Neural cell (in vitro differentiated cells): ENCODE results near the gene GPC5. TPM values are rescaled to one million over a fixed set of nuclear protein-coding genes. Genes with fewer than 3 reads are reported as not detected.

Experiments used
- H2AFZ ChIP-seq: fragments of 200-600, 300-800 bp; sonication (generic), shearing (Covaris generic); 2 replicates; pipeline ENCODE4 v1.6.0; 2014; ENCODE audit warnings: low read depth, mild to moderate bottlenecking, antibody characterized with exemption, low read length, moderate library complexity
- H3F3A ChIP-seq: fragments of 200-600 bp; shearing (Covaris generic); 2 replicates; pipeline ENCODE4 v1.6.1; 2016; ENCODE audit warnings: mild to moderate bottlenecking, moderate library complexity, mixed read lengths, antibody characterized with exemption, low read length; ENCODE audit not compliant: insufficient read depth, poor library complexity, severe bottlenecking
- H3K27ac ChIP-seq: fragments of 200-600, 300-800 bp; sonication (generic), shearing (Covaris generic); 2 replicates; pipeline ENCODE4 v1.5.1; 2014; ENCODE audit warnings: mild to moderate bottlenecking, low read length, moderate library complexity
- H3K27me3 ChIP-seq: fragments of 300-800, 200-600 bp; sonication (generic), shearing (Covaris generic); 2 replicates; pipeline ENCODE4 v1.6.0; 2014; ENCODE audit warnings: mild to moderate bottlenecking, low read depth, low read length, moderate library complexity; ENCODE audit not compliant: insufficient read depth
- H3K36me3 ChIP-seq: fragments of 300-800, 200-600 bp; sonication (generic), shearing (Covaris generic); 2 replicates; pipeline ENCODE4 v1.5.1; 2014; ENCODE audit warnings: mild to moderate bottlenecking, antibody characterized with exemption, low read length, moderate library complexity; ENCODE audit not compliant: insufficient read depth
- H3K4me2 ChIP-seq: fragments of 300-800, 200-600 bp; sonication (generic), shearing (Covaris generic); 2 replicates; pipeline ENCODE4 v1.6.0; 2014; ENCODE audit warnings: mild to moderate bottlenecking, low read length
- H3K4me3 ChIP-seq: fragments of 300-800, 200-600 bp; sonication (generic), shearing (Covaris generic); 2 replicates; pipeline ENCODE4 v1.5.1; 2014; ENCODE audit warnings: mild to moderate bottlenecking, low read length, moderate library complexity
- H3K79me2 ChIP-seq: fragments of 200-600 bp; shearing (Covaris generic); replicated peaks from 2 replicates; pipeline ENCODE4 v1.6.0; 2014; ENCODE audit warnings: mild to moderate bottlenecking, low read length, moderate library complexity; ENCODE audit not compliant: insufficient read depth
- H3K9ac ChIP-seq: fragments of 300-800, 200-600 bp; sonication (generic), shearing (Covaris generic); 2 replicates; pipeline ENCODE4 v1.6.1; 2016; ENCODE audit warnings: mild to moderate bottlenecking, low read length, mixed read lengths
- H3K9me2 ChIP-seq: fragments of 200-600 bp; shearing (Covaris generic); 2 replicates; pipeline ENCODE4 v1.6.1; 2016; ENCODE audit warnings: mild to moderate bottlenecking, low read length, mixed read lengths; ENCODE audit not compliant: insufficient read depth
- H3K9me3 ChIP-seq: fragments of 200-600, 300-800 bp; sonication (generic), shearing (Covaris generic); 2 replicates; pipeline ENCODE4 v1.6.1; 2016; ENCODE audit warnings: mild to moderate bottlenecking, mixed run types, low read length, moderate library complexity, mixed read lengths
- H4K20me1 ChIP-seq: fragments of 200-600 bp; shearing (Covaris generic); 2 replicates; pipeline ENCODE4 v1.6.1; 2016; ENCODE audit warnings: mild to moderate bottlenecking, mixed run types; ENCODE audit not compliant: insufficient read depth
- EP300 ChIP-seq: fragments of 450-650 bp; conservative IDR thresholded peaks from 2 replicates; pipeline ENCODE4 v1.6.1; 2014; ENCODE audit warnings: antibody characterized with exemption, mild to moderate bottlenecking, moderate library complexity; ENCODE audit not compliant: poor library complexity, severe bottlenecking
- EZH2 ChIP-seq: fragments of 200-600, 300-800 bp; shearing (Covaris generic), sonication (generic); IDR thresholded peaks from 2 replicates; pipeline ENCODE4 v1.6.1; 2014; ENCODE audit warnings: antibody characterized with exemption, low read length, borderline replicate concordance, mild to moderate bottlenecking; ENCODE audit not compliant: insufficient read depth, poor library complexity, severe bottlenecking
- MXI1 ChIP-seq: fragments of 450-650 bp; conservative IDR thresholded peaks from 2 replicates; pipeline ENCODE4 v1.6.1; 2014; ENCODE audit warnings: antibody characterized with exemption, mild to moderate bottlenecking; ENCODE audit not compliant: poor library complexity, severe bottlenecking
- POLR2AphosphoS5 ChIP-seq: IDR thresholded peaks from 2 replicates; pipeline ENCODE4 v1.6.1; 2012
- RAD21 ChIP-seq: fragments of 450-650 bp; conservative IDR thresholded peaks from 2 replicates; pipeline ENCODE4 v1.6.1; 2014; ENCODE audit warnings: antibody characterized with exemption, mild to moderate bottlenecking, moderate library complexity
- SMC3 ChIP-seq: fragments of 450-650 bp; conservative IDR thresholded peaks from 2 replicates; pipeline ENCODE4 v1.6.1; 2014; ENCODE audit warnings: antibody characterized with exemption, mild to moderate bottlenecking, moderate library complexity; ENCODE audit not compliant: poor library complexity
- TAF1 ChIP-seq: IDR thresholded peaks from 2 replicates; pipeline ENCODE4 v1.6.1; 2012; ENCODE audit warnings: low read depth
- polyA plus RNA-seq: library from polyadenylated mRNA; depleted of rRNA; stranded (reverse); fragments of >200 nt; gene quantifications from 2 replicates; pipeline ENCODE4 v1.2.3, GENCODE V29; 2014
- TF ChIP-seq, protein P1 (sequence below): fragments of 450-650 bp; IDR thresholded peaks from 2 replicates; pipeline ENCODE4 v1.5.1; 2014; ENCODE audit warnings: antibody characterized with exemption, mild to moderate bottlenecking, moderate library complexity; ENCODE audit not compliant: poor library complexity, severe bottlenecking
- TF ChIP-seq, protein P2 (sequence below): IDR thresholded peaks from 2 replicates; pipeline ENCODE4 v1.6.1; 2012; ENCODE audit warnings: borderline replicate concordance

GPC5 gene
- polyA plus RNA-seq, 1 donor from 2014 or later = 5.0 TPM

DNA sequence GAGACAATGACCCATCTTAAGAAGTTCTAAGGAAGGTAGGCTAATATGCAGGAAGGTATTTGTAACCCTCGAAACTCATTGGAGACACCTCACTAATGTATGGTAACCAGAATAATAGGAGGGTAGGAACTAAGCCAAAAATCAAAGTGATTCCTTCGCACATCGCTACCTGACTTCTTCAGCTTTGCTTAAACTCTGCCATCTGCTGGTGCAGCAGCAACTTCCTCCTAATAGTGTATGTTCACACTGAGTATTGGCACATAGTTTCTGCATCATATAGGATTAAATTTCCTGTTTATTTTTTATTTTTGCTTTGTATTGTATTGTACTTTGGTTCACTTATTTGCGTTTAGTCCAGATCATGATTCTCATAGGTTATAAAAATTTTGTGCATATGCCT, 676.2 kb downstream of the GPC5 start:
- Histone ChIP-seq H3F3A (no peaks in the 10 kb centered on the region), H2AFZ (no peak overlapping the region), H3K27ac (no peak overlapping the region), H3K9ac (no peak overlapping the region), H3K9me2 (no peaks in the 10 kb centered on the region), H3K36me3 (no peaks in the 10 kb centered on the region), H3K27me3 (no peaks in the 10 kb centered on the region), H3K79me2 (no peaks in the 10 kb centered on the region), H3K4me2 (no peak overlapping the region), H3K4me3 (no peak overlapping the region), H4K20me1 (no peaks in the 10 kb centered on the region), H3K9me3 (no peaks in the 10 kb centered on the region)
- TF ChIP-seq, protein P1, sequence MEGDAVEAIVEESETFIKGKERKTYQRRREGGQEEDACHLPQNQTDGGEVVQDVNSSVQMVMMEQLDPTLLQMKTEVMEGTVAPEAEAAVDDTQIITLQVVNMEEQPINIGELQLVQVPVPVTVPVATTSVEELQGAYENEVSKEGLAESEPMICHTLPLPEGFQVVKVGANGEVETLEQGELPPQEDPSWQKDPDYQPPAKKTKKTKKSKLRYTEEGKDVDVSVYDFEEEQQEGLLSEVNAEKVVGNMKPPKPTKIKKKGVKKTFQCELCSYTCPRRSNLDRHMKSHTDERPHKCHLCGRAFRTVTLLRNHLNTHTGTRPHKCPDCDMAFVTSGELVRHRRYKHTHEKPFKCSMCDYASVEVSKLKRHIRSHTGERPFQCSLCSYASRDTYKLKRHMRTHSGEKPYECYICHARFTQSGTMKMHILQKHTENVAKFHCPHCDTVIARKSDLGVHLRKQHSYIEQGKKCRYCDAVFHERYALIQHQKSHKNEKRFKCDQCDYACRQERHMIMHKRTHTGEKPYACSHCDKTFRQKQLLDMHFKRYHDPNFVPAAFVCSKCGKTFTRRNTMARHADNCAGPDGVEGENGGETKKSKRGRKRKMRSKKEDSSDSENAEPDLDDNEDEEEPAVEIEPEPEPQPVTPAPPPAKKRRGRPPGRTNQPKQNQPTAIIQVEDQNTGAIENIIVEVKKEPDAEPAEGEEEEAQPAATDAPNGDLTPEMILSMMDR = peak; percentile 33
- TF ChIP-seq SMC3 = peak; percentile 52
- no peak for TF ChIP-seq EZH2

DNA sequence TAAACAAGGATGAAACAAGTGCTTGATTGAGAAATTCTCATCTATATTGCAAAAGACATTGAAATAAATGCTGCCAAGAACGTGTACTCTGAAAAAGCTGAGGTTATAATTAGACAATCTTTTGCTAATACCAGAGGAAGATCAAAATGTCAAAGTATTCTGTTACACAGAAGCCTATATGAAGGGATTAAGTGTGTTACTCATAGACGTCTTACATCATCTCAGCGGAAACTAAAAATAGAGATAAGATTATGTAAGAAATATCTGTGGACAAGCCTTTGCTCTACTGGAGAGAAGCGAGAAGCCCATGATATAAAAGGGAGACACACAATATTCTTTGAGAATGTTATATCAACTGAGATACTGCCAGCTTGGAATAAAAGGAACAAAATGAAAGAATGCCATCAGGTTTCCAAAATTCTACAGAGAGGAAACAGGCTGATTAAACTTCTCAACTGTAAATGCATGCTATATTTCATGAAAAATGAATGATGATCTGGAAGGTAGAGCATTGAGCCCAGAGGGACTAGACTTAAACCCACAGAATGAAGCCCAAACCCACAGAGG, 699.0 kb downstream of the GPC5 start:
- no peaks in the 10 kb centered on the region for H3F3A ChIP-seq

DNA sequence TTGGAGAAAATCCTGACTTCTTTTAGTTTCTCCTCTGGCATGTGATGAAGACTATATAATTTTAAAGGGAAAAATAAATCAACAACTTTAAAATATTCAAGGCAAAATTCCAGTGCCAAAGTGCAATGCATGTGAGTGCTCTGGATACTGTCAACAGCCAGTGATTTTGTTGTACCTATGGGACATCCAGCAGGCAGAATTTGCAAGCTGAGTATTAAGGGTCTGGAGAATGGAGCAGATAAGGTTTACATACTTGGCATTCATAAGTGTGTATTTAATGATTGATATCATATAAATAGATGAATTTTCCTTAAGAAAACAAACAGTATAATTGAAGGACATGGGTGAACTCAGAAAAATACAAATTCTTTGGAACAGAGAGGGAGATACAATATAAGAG, 703.4 kb downstream of the GPC5 start:
- no peaks in the 10 kb centered on the region for H3K27me3 ChIP-seq
- H3F3A ChIP-seq = no peaks in the 10 kb centered on the region
- H4K20me1 ChIP-seq = no peaks in the 10 kb centered on the region
- no peak overlapping the region for H2AFZ ChIP-seq
- H3K4me2 ChIP-seq = no peak overlapping the region
- H3K9me3 ChIP-seq = no peaks in the 10 kb centered on the region
- H3K27ac ChIP-seq = no peak overlapping the region
- H3K4me3 ChIP-seq = no peak overlapping the region
- H3K9me2 ChIP-seq = no peaks in the 10 kb centered on the region
- no peak overlapping the region for H3K9ac ChIP-seq
- no peaks in the 10 kb centered on the region for H3K79me2 ChIP-seq
- H3K36me3 ChIP-seq = no peaks in the 10 kb centered on the region
- TF ChIP-seq POLR2AphosphoS5 (no peak), TAF1 (no peak), MXI1 (no peak), SMC3 (no peak)
- TF ChIP-seq, protein P2, sequence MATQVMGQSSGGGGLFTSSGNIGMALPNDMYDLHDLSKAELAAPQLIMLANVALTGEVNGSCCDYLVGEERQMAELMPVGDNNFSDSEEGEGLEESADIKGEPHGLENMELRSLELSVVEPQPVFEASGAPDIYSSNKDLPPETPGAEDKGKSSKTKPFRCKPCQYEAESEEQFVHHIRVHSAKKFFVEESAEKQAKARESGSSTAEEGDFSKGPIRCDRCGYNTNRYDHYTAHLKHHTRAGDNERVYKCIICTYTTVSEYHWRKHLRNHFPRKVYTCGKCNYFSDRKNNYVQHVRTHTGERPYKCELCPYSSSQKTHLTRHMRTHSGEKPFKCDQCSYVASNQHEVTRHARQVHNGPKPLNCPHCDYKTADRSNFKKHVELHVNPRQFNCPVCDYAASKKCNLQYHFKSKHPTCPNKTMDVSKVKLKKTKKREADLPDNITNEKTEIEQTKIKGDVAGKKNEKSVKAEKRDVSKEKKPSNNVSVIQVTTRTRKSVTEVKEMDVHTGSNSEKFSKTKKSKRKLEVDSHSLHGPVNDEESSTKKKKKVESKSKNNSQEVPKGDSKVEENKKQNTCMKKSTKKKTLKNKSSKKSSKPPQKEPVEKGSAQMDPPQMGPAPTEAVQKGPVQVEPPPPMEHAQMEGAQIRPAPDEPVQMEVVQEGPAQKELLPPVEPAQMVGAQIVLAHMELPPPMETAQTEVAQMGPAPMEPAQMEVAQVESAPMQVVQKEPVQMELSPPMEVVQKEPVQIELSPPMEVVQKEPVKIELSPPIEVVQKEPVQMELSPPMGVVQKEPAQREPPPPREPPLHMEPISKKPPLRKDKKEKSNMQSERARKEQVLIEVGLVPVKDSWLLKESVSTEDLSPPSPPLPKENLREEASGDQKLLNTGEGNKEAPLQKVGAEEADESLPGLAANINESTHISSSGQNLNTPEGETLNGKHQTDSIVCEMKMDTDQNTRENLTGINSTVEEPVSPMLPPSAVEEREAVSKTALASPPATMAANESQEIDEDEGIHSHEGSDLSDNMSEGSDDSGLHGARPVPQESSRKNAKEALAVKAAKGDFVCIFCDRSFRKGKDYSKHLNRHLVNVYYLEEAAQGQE = no peak
- TF ChIP-seq, protein P1 = no peak

More for the DNA sequence above, 699.0 kb downstream of the GPC5 start:
- Histone ChIP-seq H3K36me3 (no peaks in the 10 kb centered on the region), H2AFZ (no peak overlapping the region), H3K9ac (no peak overlapping the region), H3K4me2 (no peak overlapping the region), H3K9me2 (no peaks in the 10 kb centered on the region), H3K9me3 (no peaks in the 10 kb centered on the region), H3K27ac (no peak overlapping the region), H3K27me3 (no peaks in the 10 kb centered on the region), H3K79me2 (no peaks in the 10 kb centered on the region), H3K4me3 (no peak overlapping the region), H4K20me1 (no peaks in the 10 kb centered on the region)
- TF ChIP-seq POLR2AphosphoS5 (no peak), TAF1 (no peak), MXI1 (no peak), EP300 (no peak), SMC3 (no peak), RAD21 (no peak)
- TF ChIP-seq, protein P2 = no peak
